ENCODE results near the gene FGFRL1. TPM values are rescaled to one million over a fixed set of nuclear protein-coding genes. Genes with fewer than 3 reads are reported as not detected.

The FGFRL1 gene
- polyA plus RNA-seq, 1 donor (not counting 4 experiments of a cell fraction or from before 2014, with no cell fraction given), result 2.8 TPM

DNA sequence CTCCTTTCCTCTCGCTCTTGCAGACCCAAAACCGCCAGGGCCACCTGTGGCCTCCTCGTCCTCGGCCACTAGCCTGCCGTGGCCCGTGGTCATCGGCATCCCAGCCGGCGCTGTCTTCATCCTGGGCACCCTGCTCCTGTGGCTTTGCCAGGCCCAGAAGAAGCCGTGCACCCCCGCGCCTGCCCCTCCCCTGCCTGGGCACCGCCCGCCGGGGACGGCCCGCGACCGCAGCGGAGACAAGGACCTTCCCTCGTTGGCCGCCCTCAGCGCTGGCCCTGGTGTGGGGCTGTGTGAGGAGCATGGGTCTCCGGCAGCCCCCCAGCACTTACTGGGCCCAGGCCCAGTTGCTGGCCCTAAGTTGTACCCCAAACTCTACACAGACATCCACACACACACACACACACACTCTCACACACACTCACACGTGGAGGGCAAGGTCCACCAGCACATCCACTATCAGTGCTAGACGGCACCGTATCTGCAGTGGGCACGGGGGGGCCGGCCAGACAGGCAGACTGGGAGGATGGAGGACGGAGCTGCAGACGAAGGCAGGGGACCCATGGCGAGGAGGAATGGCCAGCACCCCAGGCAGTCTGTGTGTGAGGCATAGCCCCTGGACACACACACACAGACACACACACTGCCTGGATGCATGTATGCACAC, 13.6 kb downstream of the FGFRL1 start:
- dilution Hi-C loops (cut with MboI; ENCODE audit: extremely low pct_ligation_motif_present, low sequenced_read_pairs), result no loop called here
- H3K9ac ChIP-seq (ENCODE audit: control insufficient read depth, extremely low read depth, insufficient read depth, low read length), result no peak overlapping the region
- FAIRE-seq, result no peak

GRCh38 chr4:1026115-1026514, 14.7 kb downstream of the FGFRL1 start:
- Histone ChIP-seq H4K20me1 (ENCODE audit: control insufficient read depth, extremely low read depth, insufficient read depth, low read length) (peaks cover 3% of the 10 kb centered on the region), H3K79me2 (ENCODE audit: control insufficient read depth, insufficient read depth, low read length) (no peaks in the 10 kb centered on the region), H3K27ac (ENCODE audit: control insufficient read depth, insufficient read depth, low read length) (no peak overlapping the region), H3K9ac (ENCODE audit: control insufficient read depth, extremely low read depth, insufficient read depth, low read length) (no peak overlapping the region), H3K9me3 (ENCODE audit: control insufficient read depth, low read depth, low read length) (no peaks in the 10 kb centered on the region), H3K4me2 (ENCODE audit: control insufficient read depth, extremely low read depth, insufficient read depth, low read depth, low read length) (no peak overlapping the region), H3K4me1 (ENCODE audit: control insufficient read depth, extremely low read depth, insufficient read depth, low read length) (peaks cover 3% of the 10 kb centered on the region), H3K36me3 (ENCODE audit: control insufficient read depth in 2 of 2, extremely low read depth in 1 of 2, insufficient read depth in 2 of 2, low read length in 2 of 2) (peaks cover 0 to 4% of the 10 kb centered on the region in 2 experiments), H3K27me3 (ENCODE audit: control insufficient read depth, extremely low read depth, insufficient read depth, low read length) (peaks cover 11% of the 10 kb centered on the region), H3K4me3 (ENCODE audit: control insufficient read depth in 2 of 3, extremely low read depth in 1 of 3, insufficient read depth in 2 of 3, low read depth in 1 of 3, low read length in 3 of 3) (no peak overlapping the region), H2AFZ (ENCODE audit: control insufficient read depth, low read length) (no peak overlapping the region), H3K9me1 (ENCODE audit: control insufficient read depth, extremely low read depth, insufficient read depth, low read length) (no peaks in the 10 kb centered on the region)
- no peak for FAIRE-seq
- no peak for TF ChIP-seq CTCF (optimal IDR thresholded peaks at IDR 0.05 in 1 of 3, IDR thresholded peaks at IDR 0.05 in 1 of 3, conservative IDR thresholded peaks at IDR 0.05 in 1 of 3; ENCODE audit: extremely low read depth in 1 of 3, insufficient read depth in 2 of 3, low read length in 3 of 3)
- no peak for TF ChIP-seq EZH2 (IDR thresholded peaks at IDR 0.05; ENCODE audit: low read length)
- no peak for DNase-seq (ENCODE audit: low read depth, low spot score)
- dilution Hi-C loops (cut with MboI; ENCODE audit: extremely low pct_ligation_motif_present, low sequenced_read_pairs), result no loop called here

More for the DNA sequence above, 13.6 kb downstream of the FGFRL1 start:
- H2AFZ ChIP-seq (ENCODE audit: control insufficient read depth, low read length), result no peak overlapping the region
- no peaks in the 10 kb centered on the region for H3K9me1 ChIP-seq (ENCODE audit: control insufficient read depth, extremely low read depth, insufficient read depth, low read length)
- H3K4me3 ChIP-seq (ENCODE audit: control insufficient read depth in 2 of 3, extremely low read depth in 1 of 3, insufficient read depth in 2 of 3, low read depth in 1 of 3, low read length in 3 of 3), result no peak overlapping the region
- H4K20me1 ChIP-seq (ENCODE audit: control insufficient read depth, extremely low read depth, insufficient read depth, low read length), result peaks cover 3% of the 10 kb centered on the region
- H3K4me1 ChIP-seq (ENCODE audit: control insufficient read depth, extremely low read depth, insufficient read depth, low read length), result peaks cover 3% of the 10 kb centered on the region
- peaks cover 0 to 4% of the 10 kb centered on the region in 2 experiments for H3K36me3 ChIP-seq (ENCODE audit: control insufficient read depth in 2 of 2, extremely low read depth in 1 of 2, insufficient read depth in 2 of 2, low read length in 2 of 2)
- H3K4me2 ChIP-seq (ENCODE audit: control insufficient read depth, extremely low read depth, insufficient read depth, low read depth, low read length), result no peak overlapping the region
- no peak for DNase-seq (ENCODE audit: low read depth, low spot score)
- no peak for TF ChIP-seq EZH2 (IDR thresholded peaks at IDR 0.05; ENCODE audit: low read length)
- no peak for TF ChIP-seq CTCF (optimal IDR thresholded peaks at IDR 0.05 in 1 of 3, IDR thresholded peaks at IDR 0.05 in 1 of 3, conservative IDR thresholded peaks at IDR 0.05 in 1 of 3; ENCODE audit: extremely low read depth in 1 of 3, insufficient read depth in 2 of 3, low read length in 3 of 3)
- peaks cover 4% of the 10 kb centered on the region for H3K27me3 ChIP-seq (ENCODE audit: control insufficient read depth, extremely low read depth, insufficient read depth, low read length)
- H3K9me3 ChIP-seq (ENCODE audit: control insufficient read depth, low read depth, low read length), result no peaks in the 10 kb centered on the region
- no peak overlapping the region for H3K27ac ChIP-seq (ENCODE audit: control insufficient read depth, insufficient read depth, low read length)
- no peaks in the 10 kb centered on the region for H3K79me2 ChIP-seq (ENCODE audit: control insufficient read depth, insufficient read depth, low read length)

Data from keratinocyte (primary cell).